H1 (cell line): ENCODE data around the gene ZGLP1. TPM values are rescaled to one million over a fixed set of nuclear protein-coding genes. Genes with fewer than 3 reads are reported as not detected.

ENCODE experiments used
- CTCF ChIA-PET: fragments of 300-600 bp; sonication (Branson Sonifier 250); formaldehyde crosslinking; loops from one replicate; lab custom pipeline; 2021; ENCODE audit not compliant: partially characterized antibody; lab: Charles Lee
- POLR2A ChIA-PET: fragments of 300-600 bp; sonication (Branson Sonifier 250); formaldehyde crosslinking; loops from one replicate; lab custom pipeline; 2021; ENCODE audit warnings: inconsistent platforms; ENCODE audit not compliant: partially characterized antibody; lab: Charles Lee
- DNase-seq, 2 experiments: peaks; one replicate each; pipeline versions ENCODE4 v3.0.0 to v3.0.0-alpha.2; 2010 to 2022; ENCODE audit warnings: low spot score in 2 of 2, low read depth in 1 of 2, mixed read lengths in 1 of 2
- FAIRE-seq: peaks from 2 replicates; lab custom pipeline; 2011; peaks lifted over from hg19 to GRCh38; lab: Jason Lieb, UNC
- H2AFZ ChIP-seq: 2 replicates; pipeline ENCODE4 v1.8.1; 2012; ENCODE audit warnings: low read length, inconsistent platforms
- H2AK5ac ChIP-seq: 2 replicates; pipeline ENCODE4 v1.6.1; 2013; ENCODE audit warnings: low read depth, low read length
- H2BK120ac ChIP-seq: replicated peaks from 2 replicates; pipeline ENCODE3; 2013; ENCODE audit warnings: low read depth, low read length, inconsistent platforms
- H2BK12ac ChIP-seq: 2 replicates; pipeline ENCODE4 v1.6.1; 2013; ENCODE audit warnings: low read depth, low read length
- H2BK15ac ChIP-seq: 2 replicates; pipeline ENCODE4 v1.6.1; 2013; ENCODE audit warnings: low read length
- H2BK20ac ChIP-seq: 2 replicates; pipeline ENCODE4 v1.6.1; 2013; ENCODE audit warnings: low read length
- H2BK5ac ChIP-seq: 2 replicates; pipeline ENCODE4 v1.6.1; 2013; ENCODE audit warnings: low read depth, low read length
- H3K14ac ChIP-seq: 2 replicates; pipeline ENCODE4 v1.6.1; 2013; ENCODE audit warnings: inconsistent platforms; ENCODE audit not compliant: insufficient read length
- H3K18ac ChIP-seq: 2 replicates; pipeline ENCODE4 v1.6.1; 2013; ENCODE audit warnings: low read length; ENCODE audit errors: extremely low read depth
- H3K23ac ChIP-seq: 2 replicates; pipeline ENCODE4 v1.6.1; 2013; ENCODE audit warnings: inconsistent platforms; ENCODE audit not compliant: insufficient read length
- H3K23me2 ChIP-seq: 2 replicates; pipeline ENCODE4 v1.6.1; 2013; ENCODE audit warnings: low read depth, low read length
- H3K27ac ChIP-seq: 2 replicates; pipeline ENCODE4 v1.6.1; 2011; ENCODE audit warnings: low read depth, low read length, inconsistent platforms
- H3K27me3 ChIP-seq, 4 experiments: replicated peaks in 1 of 4; 1 replicate in 1 of 4; 2 replicates in 3 of 4; pipeline versions ENCODE4 v1.6.1 to v1.8.1; 2011 to 2013; ENCODE audit warnings: low read length in 3 of 4, mild to moderate bottlenecking in 3 of 4, inconsistent platforms in 2 of 4, mixed read lengths in 2 of 4, moderate library complexity in 1 of 4; ENCODE audit not compliant: control insufficient read depth in 3 of 4, insufficient read depth in 3 of 4; ENCODE audit errors: extremely low read depth in 1 of 4
- H3K36me3 ChIP-seq, 4 experiments: 2 replicates each; pipeline versions ENCODE4 v1.6.1 to v1.8.1; 2011 to 2013; ENCODE audit warnings: mild to moderate bottlenecking in 4 of 4, low read length in 3 of 4, moderate library complexity in 2 of 4, control low read depth in 1 of 4, inconsistent platforms in 1 of 4; ENCODE audit not compliant: insufficient read depth in 4 of 4, control insufficient read depth in 2 of 4
- H3K4ac ChIP-seq: replicated peaks from 2 replicates; pipeline ENCODE3; 2013; ENCODE audit warnings: low read length, low read depth, mixed read lengths, inconsistent platforms; ENCODE audit not compliant: insufficient read length
- H3K4me1 ChIP-seq, 4 experiments: replicated peaks in 1 of 4; 1 replicate in 1 of 4; 2 replicates in 3 of 4; pipeline versions ENCODE4 v1.6.1 to v1.8.1; 2011 to 2013; ENCODE audit warnings: low read length in 3 of 4, inconsistent platforms in 2 of 4, mixed read lengths in 1 of 4; ENCODE audit not compliant: insufficient read depth in 4 of 4, control insufficient read depth in 3 of 4
- H3K4me2 ChIP-seq, 2 experiments: 2 replicates each; pipeline versions ENCODE4 v1.6.1 to v1.8.1; 2011 to 2013; ENCODE audit warnings: low read depth in 2 of 2, low read length in 2 of 2, control low read depth in 1 of 2, inconsistent platforms in 1 of 2, mild to moderate bottlenecking in 1 of 2; ENCODE audit not compliant: insufficient read depth in 1 of 2
- H3K4me3 ChIP-seq, 4 experiments: fragments of 200-600, 300-600 bp in 1 of 4; sonication (generic), shearing (Covaris generic), sonication (Bioruptor Twin) in 1 of 4; 2 replicates each; pipeline versions ENCODE4 v1.5.1 to v1.8.1; 2011 to 2016; ENCODE audit warnings: low read length in 4 of 4, low read depth in 3 of 4, control low read depth in 2 of 4, inconsistent platforms in 2 of 4, mild to moderate bottlenecking in 2 of 4, mixed read lengths in 1 of 4, moderate library complexity in 1 of 4; ENCODE audit not compliant: insufficient read depth in 2 of 4; ENCODE audit errors: extremely low read depth in 1 of 4
- H3K56ac ChIP-seq: replicated peaks from 2 replicates; pipeline ENCODE3; 2013; ENCODE audit warnings: low read depth, mild to moderate bottlenecking, mixed read lengths, low read length, inconsistent platforms; ENCODE audit not compliant: insufficient read length
- H3K79me1 ChIP-seq: 2 replicates; pipeline ENCODE4 v1.6.1; 2013; ENCODE audit warnings: low read depth, low read length, control low read depth
- H3K79me2 ChIP-seq, 2 experiments: 2 replicates each; pipeline versions ENCODE4 v1.6.1 to v1.8.1; 2012 to 2013; ENCODE audit warnings: low read length in 2 of 2, mild to moderate bottlenecking in 2 of 2, inconsistent platforms in 1 of 2; ENCODE audit not compliant: insufficient read depth in 2 of 2, control insufficient read depth in 1 of 2
- H3K9ac ChIP-seq, 4 experiments: replicated peaks in 1 of 4; 1 replicate in 1 of 4; 2 replicates in 3 of 4; pipeline versions ENCODE4 v1.6.1 to v1.8.1; 2011 to 2013; ENCODE audit warnings: low read depth in 3 of 4, low read length in 3 of 4, control low read depth in 2 of 4, mild to moderate bottlenecking in 2 of 4, moderate library complexity in 2 of 4, inconsistent platforms in 1 of 4; ENCODE audit errors: extremely low read depth in 1 of 4
- H3K9me3 ChIP-seq, 2 experiments: 2 replicates each; pipeline versions ENCODE4 v1.6.1 to v1.8.1; 2012 to 2013; ENCODE audit warnings: mild to moderate bottlenecking in 2 of 2, moderate library complexity in 2 of 2, control low read depth in 1 of 2, inconsistent platforms in 1 of 2, low read depth in 1 of 2, low read length in 1 of 2, mixed read lengths in 1 of 2; ENCODE audit not compliant: insufficient read depth in 2 of 2
- H4K20me1 ChIP-seq, 2 experiments: replicated peaks in 1 of 2; 2 replicates each; pipeline versions ENCODE3 to v1.8.1; 2011 to 2013; ENCODE audit warnings: inconsistent platforms in 2 of 2, low read length in 2 of 2, mild to moderate bottlenecking in 1 of 2; ENCODE audit not compliant: insufficient read depth in 2 of 2, control insufficient read depth in 1 of 2
- H4K5ac ChIP-seq: 2 replicates; pipeline ENCODE4 v1.6.1; 2013; ENCODE audit warnings: low read length, low read depth, mixed read lengths, inconsistent platforms; ENCODE audit not compliant: insufficient read length
- H4K8ac ChIP-seq: 2 replicates; pipeline ENCODE4 v1.8.0; 2013; ENCODE audit warnings: mild to moderate bottlenecking, moderate library complexity, low read length, inconsistent platforms; ENCODE audit not compliant: insufficient read depth; ENCODE audit errors: extremely low read depth
- H4K91ac ChIP-seq: replicated peaks from 2 replicates; pipeline ENCODE3; 2013; ENCODE audit warnings: low read length, mixed read lengths, inconsistent platforms; ENCODE audit not compliant: insufficient read length
- CBX5 ChIP-seq: fragments of 300-800, 300-1000 bp; sonication (generic); IDR thresholded peaks from 2 replicates; pipeline ENCODE4 v1.7.1; 2016; ENCODE audit warnings: antibody characterized with exemption, low read length, low read depth
- CEBPB ChIP-seq: IDR thresholded peaks from 2 replicates; pipeline ENCODE4 v1.6.1; 2012; ENCODE audit warnings: low read depth, low read length
- EP300 ChIP-seq, 2 experiments: IDR thresholded peaks; 1 replicate in 1 of 2; 2 replicates in 1 of 2; pipeline ENCODE4 v1.6.1; 2011 to 2012; ENCODE audit warnings: low read depth in 2 of 2, low read length in 2 of 2, mild to moderate bottlenecking in 2 of 2, borderline replicate concordance in 1 of 2, inconsistent platforms in 1 of 2, moderate library complexity in 1 of 2
- JUND ChIP-seq: IDR thresholded peaks from 2 replicates; pipeline ENCODE4 v1.6.1; 2011; ENCODE audit warnings: mild to moderate bottlenecking, improper control_type of control experiment, low read length
- KDM1A ChIP-seq: fragments of 200-600, 300-600 bp; sonication (generic); IDR thresholded peaks from 2 replicates; pipeline ENCODE4 v1.7.1; 2016; ENCODE audit warnings: mild to moderate bottlenecking, low read length, borderline replicate concordance
- POLR2A ChIP-seq, 2 experiments: IDR thresholded peaks; 1 replicate in 1 of 2; 2 replicates in 1 of 2; pipeline ENCODE4 v1.6.1; 2011; ENCODE audit warnings: low read depth in 2 of 2, low read length in 2 of 2, mild to moderate bottlenecking in 2 of 2; ENCODE audit errors: control extremely low read depth in 1 of 2
- POU5F1 ChIP-seq: IDR thresholded peaks from 2 replicates; pipeline ENCODE4 v1.6.1; 2011; ENCODE audit warnings: low read depth, mild to moderate bottlenecking, low read length, moderate library complexity
- RFX5 ChIP-seq: IDR thresholded peaks from 2 replicates; pipeline ENCODE4 v1.6.1; 2011; ENCODE audit warnings: low read depth, low read length, improper control_type of control experiment, borderline replicate concordance
- RNF2 ChIP-seq: fragments of 200-900, 300-1000 bp; sonication (generic); IDR thresholded peaks from 2 replicates; pipeline ENCODE4 v1.7.1; 2016; ENCODE audit warnings: borderline replicate concordance, low read depth, mild to moderate bottlenecking, antibody characterized with exemption, low read length; ENCODE audit not compliant: poor library complexity, severe bottlenecking; ENCODE audit errors: missing control alignments
- SRF ChIP-seq: IDR thresholded peaks from 2 replicates; pipeline ENCODE4 v1.6.1; 2011; ENCODE audit warnings: mild to moderate bottlenecking, low read depth, low read length, moderate library complexity
- TEAD4 ChIP-seq: IDR thresholded peaks from 2 replicates; pipeline ENCODE4 v1.6.1; 2012; ENCODE audit warnings: low read depth, low read length, inconsistent platforms, mixed read lengths
- WGBS, 2 experiments: shearing (Covaris generic) in 1 of 2; methylation state at CpG; one replicate each; pipeline versions ENCODE4 v1.1.6 to v1.1.7; 2013 to 2015; ENCODE audit warnings: low lambda C conversion rate in 2 of 2, mixed read lengths in 2 of 2, inconsistent platforms in 1 of 2, low coverage in 1 of 2, missing lambda C conversion rate in 1 of 2; ENCODE audit not compliant: insufficient replicate concordance in 2 of 2, insufficient coverage in 1 of 2, insufficient read length in 1 of 2; ENCODE audit errors: extremely low coverage in 1 of 2, missing lambda C conversion rate in 1 of 2; 5-methylcytosine and 5-hydroxymethylcytosine counted together
- polyA plus RNA-seq, 7 experiments: library from polyadenylated mRNA; depleted of rRNA in 3 of 7; stranded (reverse) in 5 of 7; unstranded in 2 of 7; fragments of >200 nt in 5 of 7; fragments of 200-250 nt in 2 of 7; gene quantifications; 1 replicate in 5 of 7; 2 replicates in 1 of 7; 4 replicates in 1 of 7; pipeline versions ENCODE4 v1.2.1 to v1.2.3, GENCODE V29; 2011 to 2013; ENCODE audit warnings: missing spikeins in 2 of 7, mixed read lengths in 2 of 7
- total RNA-seq: library from RNA; stranded (reverse); fragmentation: NEBNext Ultra II Directional; extraction: Animal tissue kit (Norgen Biotek cat#: 25700); gene quantifications from 2 replicates; pipeline ENCODE4 v1.2.1, GENCODE V29; 2021
- TF ChIP-seq, protein P1 (sequence below): IDR thresholded peaks from 2 replicates; pipeline ENCODE4 v1.6.1; 2012; ENCODE audit warnings: low read length, inconsistent platforms

The ZGLP1 gene
- total and polyA plus RNA-seq, 2 of the 8 experiments (the other 6 are each of a cell fraction or from before 2014, with no cell fraction given), result 4.2 to 5.1 TPM

- Histone ChIP-seq H3K9ac (no peak overlapping the region), H3K27me3 (no peaks in the 10 kb centered on the region), H3K4me1 (peaks cover 0 to 6% (median 1%) of the 10 kb centered on the region in 4 experiments; a peak in 3 of 7 replicates), H3K27ac (no peak overlapping the region), H3K23me2 (peaks cover 5% of the 10 kb centered on the region), H2AK5ac (no peak overlapping the region), H2BK5ac (no peak overlapping the region), H3K4me2 (no peak overlapping the region), H3K14ac (no peak overlapping the region), H3K36me3 (peaks cover 4 to 26% (median 15%) of the 10 kb centered on the region in 4 experiments; a peak in 5 of 8 replicates), H4K20me1 (peaks cover 0 to 10% of the 10 kb centered on the region in 2 experiments), H2BK20ac (no peak overlapping the region), H3K4me3 (no peak overlapping the region), H4K8ac (no peak overlapping the region), H3K56ac (no peak overlapping the region), H2BK12ac (no peak overlapping the region), H3K23ac (no peak overlapping the region), H3K79me2 (peaks cover 0 to 9% of the 10 kb centered on the region in 2 experiments; a peak in 2 of 4 replicates), H3K18ac (no peak overlapping the region), H2BK120ac (no peak overlapping the region), H2AFZ (no peak overlapping the region), H3K4ac (no peak overlapping the region), H2BK15ac (no peak overlapping the region), H4K91ac (no peak overlapping the region), H4K5ac (no peak overlapping the region), H3K79me1 (peaks cover 5% of the 10 kb centered on the region; the same call in 1 of the 2 replicates), H3K9me3 (no peaks in the 10 kb centered on the region)
- WGBS, 2 experiments, result 91% methylated on average over 15 of the region's 18 CpGs; no CpG with 5 or more reads in 1 of the 2 experiments
- FAIRE-seq (no peak), DNase-seq (no peak)
- ChIA-PET POLR2A (interaction anchor here (0.5 to 2.6 kb wide), 6 partner anchors 29 to 1751 kb away, joined by 3 to 10 read pairs (median 3); partner anchors contain the start of genes DNMT1 and ICAM5), CTCF (interaction anchor here (0.5 to 5.4 kb wide), 6 partner anchors 10 to 134 kb away, joined by 3 to 68 read pairs (median 4); no protein-coding TSS in a partner anchor)
- TF ChIP-seq KDM1A (no peak), POU5F1 (no peak), SRF (no peak), CEBPB (no peak), RFX5 (no peak), TEAD4 (no peak), CBX5 (no peak), POLR2A (IDR thresholded peaks at IDR 0.05; ENCODE audit: control extremely low read depth in 1 of 2, low read depth in 2 of 2, low read length in 2 of 2) (no peak), JUND (no peak), RNF2 (no peak), EP300 (IDR thresholded peaks at IDR 0.05; ENCODE audit: borderline replicate concordance in 1 of 2, low read depth in 2 of 2, low read length in 2 of 2) (no peak)
- TF ChIP-seq, protein P1, sequence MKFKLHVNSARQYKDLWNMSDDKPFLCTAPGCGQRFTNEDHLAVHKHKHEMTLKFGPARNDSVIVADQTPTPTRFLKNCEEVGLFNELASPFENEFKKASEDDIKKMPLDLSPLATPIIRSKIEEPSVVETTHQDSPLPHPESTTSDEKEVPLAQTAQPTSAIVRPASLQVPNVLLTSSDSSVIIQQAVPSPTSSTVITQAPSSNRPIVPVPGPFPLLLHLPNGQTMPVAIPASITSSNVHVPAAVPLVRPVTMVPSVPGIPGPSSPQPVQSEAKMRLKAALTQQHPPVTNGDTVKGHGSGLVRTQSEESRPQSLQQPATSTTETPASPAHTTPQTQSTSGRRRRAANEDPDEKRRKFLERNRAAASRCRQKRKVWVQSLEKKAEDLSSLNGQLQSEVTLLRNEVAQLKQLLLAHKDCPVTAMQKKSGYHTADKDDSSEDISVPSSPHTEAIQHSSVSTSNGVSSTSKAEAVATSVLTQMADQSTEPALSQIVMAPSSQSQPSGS, result no peak
Measured at GRCh38 chr19:10256551-10256950, 53.1 kb downstream of the ZGLP1 start.
